ENCODE data around the gene EVI5L.

- TF ChIP-seq CTCF (IDR thresholded peaks at IDR 0.05 in 4 of 5, conservative IDR thresholded peaks at IDR 0.05 in 1 of 5) (no peak), POLR2A (IDR thresholded peaks at IDR 0.05) (no peak)
Measured at GRCh38 chr19:7806234-7806633, 23.8 kb upstream of the EVI5L start.
